OCI-LY3 (cell line): ENCODE measurements around the gene ZNF429.
A peak's percentile ranks its signal among the peaks of the same experiment; 100 is the strongest.

Experiments used
- H2AFZ ChIP-seq: fragments of 200-600, 300-600 bp; shearing (Covaris generic); 2 replicates; pipeline ENCODE4 v1.6.0; 2014; ENCODE audit warnings: antibody characterized with exemption, low read depth, low read length
- H3K27ac ChIP-seq: fragments of 200-600, 300-600 bp; sonication (generic); 2 replicates; pipeline ENCODE4 v1.5.1; 2014; ENCODE audit warnings: mild to moderate bottlenecking, low read length, moderate library complexity, mixed read lengths
- H3K27me3 ChIP-seq: fragments of 200-600, 300-600 bp; sonication (generic); 2 replicates; pipeline ENCODE4 v1.6.1; 2014; ENCODE audit warnings: low read depth, low read length, mixed read lengths
- H3K36me3 ChIP-seq: fragments of 200-600, 300-600 bp; sonication (generic); replicated peaks from 2 replicates; pipeline ENCODE3; 2014; ENCODE audit warnings: low read depth, low read length, mixed read lengths
- H3K4me1 ChIP-seq: fragments of 300-600, 200-600 bp; sonication (generic); 2 replicates; pipeline ENCODE4 v1.6.1; 2014; ENCODE audit warnings: low read length, mixed read lengths
- H3K4me2 ChIP-seq: fragments of 200-600, 300-600 bp; sonication (generic); 2 replicates; pipeline ENCODE4 v1.6.1; 2014; ENCODE audit warnings: low read length, mixed read lengths
- H3K4me3 ChIP-seq: fragments of 300-600, 200-600 bp; sonication (generic); 2 replicates; pipeline ENCODE4 v1.5.1; 2014; ENCODE audit warnings: antibody characterized with exemption, mild to moderate bottlenecking, low read length, moderate library complexity
- H3K79me2 ChIP-seq: fragments of 300-600, 200-600 bp; shearing (Covaris generic); 2 replicates; pipeline ENCODE4 v1.6.1; 2014; ENCODE audit warnings: mild to moderate bottlenecking, low read length, mixed read lengths
- H3K9ac ChIP-seq: fragments of 300-600, 200-600 bp; shearing (Covaris generic); 2 replicates; pipeline ENCODE4 v1.6.0; 2014; ENCODE audit warnings: mild to moderate bottlenecking, low read length, moderate library complexity
- H3K9me3 ChIP-seq: fragments of 200-600, 300-600 bp; shearing (Covaris generic); 2 replicates; pipeline ENCODE4 v1.6.1; 2014; ENCODE audit warnings: low read length, mixed read lengths; ENCODE audit not compliant: insufficient read depth
- H4K20me1 ChIP-seq: fragments of 200-600, 300-600 bp; sonication (generic); 2 replicates; pipeline ENCODE4 v1.6.1; 2016; ENCODE audit warnings: low read length, mixed read lengths; ENCODE audit not compliant: insufficient read depth
- CTCF ChIP-seq: fragments of 200-600, 300-600 bp; sonication (generic); IDR thresholded peaks from 2 replicates; pipeline ENCODE4 v1.5.1; 2014; ENCODE audit warnings: antibody characterized with exemption, low read length, low read depth
- EZH2phosphoT487 ChIP-seq: fragments of 200-600 bp; shearing (Covaris generic); IDR thresholded peaks from 2 replicates; pipeline ENCODE4 v1.6.1; 2018; ENCODE audit warnings: antibody characterized with exemption, mixed run types, low read depth

The ZNF429 gene

GRCh38 chr19:21603431-21604231 is 98.2 kb downstream of the ZNF429 start:
- Histone ChIP-seq H3K9me3 (no peaks in the 10 kb centered on the region), H3K27ac (no peak overlapping the region), H3K4me1 (peaks cover 7% of the 10 kb centered on the region; the same call in 1 of the 2 replicates), H4K20me1 (no peaks in the 10 kb centered on the region), H2AFZ (peak overlapping the region; percentile 97; the same call in 1 of the 2 replicates), H3K4me2 (peak overlapping the region; percentile 80), H3K27me3 (no peaks in the 10 kb centered on the region), H3K36me3 (no peaks in the 10 kb centered on the region), H3K4me3 (peak overlapping the region; percentile 75), H3K79me2 (no peaks in the 10 kb centered on the region), H3K9ac (peak overlapping the region; percentile 57; the same call in 1 of the 2 replicates)
- TF ChIP-seq EZH2phosphoT487: no peak
- TF ChIP-seq CTCF: no peak

- no peaks in the 10 kb centered on the region for H3K79me2 ChIP-seq
- H3K27me3 ChIP-seq: no peaks in the 10 kb centered on the region
- H3K36me3 ChIP-seq: no peaks in the 10 kb centered on the region
- peak overlapping the region; percentile 75 for H3K4me3 ChIP-seq
- H3K4me1 ChIP-seq: peaks cover 7% of the 10 kb centered on the region; the same call in 1 of the 2 replicates
- H3K9me3 ChIP-seq: no peaks in the 10 kb centered on the region
- peak overlapping the region; percentile 57 for H3K9ac ChIP-seq
- TF ChIP-seq EZH2phosphoT487: no peak
- no peak for TF ChIP-seq CTCF
- no peak overlapping the region for H3K27ac ChIP-seq
- peak overlapping the region; percentile 97 for H2AFZ ChIP-seq
- no peaks in the 10 kb centered on the region for H4K20me1 ChIP-seq
- peak overlapping the region; percentile 80 for H3K4me2 ChIP-seq
These were observed 99.0 kb downstream of the ZNF429 start for GRCh38 chr19:21604351-21604926.
